Left hindlimb (tissue), 1 donor: ENCODE measurements around the gene DDAH1.

ENCODE experiments used
- DNase-seq: peaks from one replicate; pipeline ENCODE4 v3.0.0-alpha.2; 2018

The DDAH1 gene

GRCh38 chr1:85437139-85437538 is 27.8 kb downstream of the DDAH1 start:
- no peak for DNase-seq

GRCh38 chr1:85433096-85433495 is 31.9 kb downstream of the DDAH1 start:
- no peak for DNase-seq

DNA sequence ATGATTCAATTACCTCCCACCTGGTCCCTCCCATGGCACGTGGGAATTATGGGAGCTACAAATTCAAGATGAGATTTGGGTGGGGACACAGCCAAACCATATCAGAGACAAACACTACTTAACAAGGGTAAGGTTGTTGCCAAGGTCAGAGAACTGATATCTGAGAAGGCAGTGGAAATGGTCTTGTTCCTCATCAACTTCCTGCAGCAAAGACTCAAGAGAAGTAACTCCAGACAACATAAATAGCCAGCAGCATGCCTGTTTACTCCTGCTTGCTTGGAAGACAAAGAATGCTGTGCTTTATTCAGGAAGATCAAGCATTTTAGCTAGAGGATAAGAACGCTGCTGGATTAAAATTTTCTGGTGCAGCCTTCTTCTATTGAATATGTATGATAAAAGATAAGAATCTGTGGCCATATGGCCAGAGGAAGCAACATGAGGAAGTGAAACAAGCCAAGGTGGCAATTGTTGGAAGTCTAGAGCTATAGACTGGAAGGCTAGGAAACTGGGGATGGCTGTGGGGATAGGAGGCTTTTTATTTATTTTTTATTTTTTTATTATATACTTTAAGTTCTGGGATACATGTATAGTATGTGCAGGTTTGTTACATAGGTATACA is 36.4 kb downstream of the DDAH1 start:
- no peak for DNase-seq

- no peak for DNase-seq
Observed at GRCh38 chr1:85427849-85428248, 37.1 kb downstream of the DDAH1 start.

DNA sequence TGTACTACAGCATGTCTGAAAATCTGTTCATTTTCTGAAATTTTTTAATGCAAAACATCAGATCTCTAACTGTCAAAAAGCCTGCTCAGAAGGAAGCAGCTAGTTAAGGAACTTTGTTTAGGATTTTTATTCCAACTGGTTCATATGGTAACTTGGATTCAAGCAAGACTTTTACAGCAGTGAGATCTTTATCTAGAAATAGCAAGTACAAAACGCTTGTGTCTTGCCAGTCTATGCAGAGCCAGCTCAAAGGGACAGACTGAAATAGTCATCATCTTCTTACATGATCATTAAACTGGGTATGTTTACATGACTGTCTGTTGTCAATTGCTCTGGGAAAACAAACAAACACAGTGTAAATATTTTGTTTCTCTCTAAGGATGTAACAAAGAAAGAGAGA is 37.6 kb downstream of the DDAH1 start:
- no peak for DNase-seq

DNA sequence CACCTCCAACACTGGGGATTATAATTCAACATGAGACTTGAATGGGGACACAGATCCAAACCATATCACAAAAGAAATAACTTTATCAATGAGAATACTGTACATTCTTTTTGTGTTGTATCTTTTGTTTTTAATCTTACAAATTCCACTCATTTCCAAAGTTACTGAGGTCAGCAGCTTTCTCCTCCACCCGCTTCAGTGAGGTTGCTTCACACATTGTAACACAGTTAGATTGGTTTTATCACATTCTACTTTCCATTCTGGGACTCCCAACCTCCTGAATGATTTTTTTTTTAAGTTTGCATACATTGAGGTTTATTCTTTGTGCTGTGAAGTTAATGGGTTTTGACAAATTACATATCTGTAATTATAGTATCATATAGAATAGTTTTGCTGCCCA is 43.8 kb downstream of the DDAH1 start:
- no peak for DNase-seq

- no peak for DNase-seq
Observed at GRCh38 chr1:85420199-85420598, 44.8 kb downstream of the DDAH1 start.

DNA sequence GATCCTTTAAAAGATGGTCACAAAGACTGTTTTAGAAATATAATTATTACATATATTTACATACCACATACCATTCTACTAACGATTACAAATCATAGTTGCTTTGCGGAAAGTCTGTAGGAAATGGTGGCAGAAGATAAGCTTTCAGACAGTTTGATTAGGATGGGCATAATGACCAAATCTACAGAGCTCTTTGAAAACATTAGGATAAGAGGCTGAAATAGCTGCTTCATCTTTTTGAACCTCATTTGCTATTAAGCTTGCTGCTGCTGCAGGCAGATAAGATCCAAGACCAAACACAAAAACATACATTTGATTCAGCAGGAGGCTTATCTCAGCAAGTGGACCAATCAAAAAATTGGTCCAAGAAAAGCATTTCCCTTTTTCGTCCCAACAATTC is 47.1 kb downstream of the DDAH1 start:
- no peak for DNase-seq

DNA sequence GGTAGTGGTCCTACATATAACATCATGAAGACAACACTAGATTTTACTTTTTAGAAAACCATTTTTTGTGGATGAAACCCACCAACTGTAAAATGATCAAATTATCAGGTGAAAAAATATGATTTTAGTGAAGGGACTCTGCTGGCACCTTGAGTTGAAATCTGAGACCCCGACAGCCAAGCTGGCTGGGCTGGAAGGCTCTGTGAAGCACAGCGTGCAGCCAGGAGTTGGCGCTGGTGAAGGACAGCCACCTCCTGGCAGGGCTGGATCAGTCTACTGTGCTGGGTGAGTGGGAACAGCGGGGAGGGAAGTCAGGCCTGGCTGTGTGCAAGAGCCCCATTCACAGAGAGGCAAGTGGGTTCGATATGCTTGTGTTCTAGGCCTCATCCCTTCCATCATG is 47.9 kb downstream of the DDAH1 start:
- peak; percentile 43 for DNase-seq

GRCh38 chr1:85413169-85413568 is 51.8 kb downstream of the DDAH1 start:
- no peak for DNase-seq

DNA sequence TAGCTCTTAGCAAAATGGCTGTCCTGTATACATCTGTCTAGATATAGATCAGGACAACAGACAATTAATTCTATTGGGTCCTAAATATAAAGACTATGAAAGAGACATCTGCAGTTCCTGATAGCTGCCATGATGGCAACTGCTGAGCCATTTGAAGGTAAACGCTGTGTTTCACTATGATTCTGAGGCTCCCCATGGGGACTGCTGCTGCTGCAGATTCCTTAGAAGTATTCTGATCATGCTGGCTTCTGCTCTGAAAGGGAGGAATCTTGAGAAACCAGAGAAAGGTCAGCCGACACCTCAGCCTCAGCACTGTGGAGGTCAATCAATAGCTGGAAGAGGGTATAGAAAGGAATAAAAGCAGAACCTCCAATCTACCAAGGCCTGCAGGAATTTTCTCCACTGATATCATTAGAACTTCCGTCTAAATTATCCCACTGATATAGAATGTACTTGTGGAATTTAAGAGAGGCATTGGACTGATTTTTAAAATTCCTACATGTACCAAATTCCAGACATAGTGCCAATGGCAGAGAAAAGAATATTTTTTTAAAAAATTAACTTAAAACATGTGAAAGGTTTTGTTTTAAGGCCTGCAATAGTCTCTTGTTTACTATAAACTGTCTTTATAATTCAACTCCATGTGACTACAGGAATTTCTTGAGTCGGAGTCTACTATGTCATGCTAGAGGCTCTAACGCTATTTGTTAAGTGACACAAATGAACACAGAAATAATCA is 53.2 kb downstream of the DDAH1 start:
- no peak for DNase-seq

DNA sequence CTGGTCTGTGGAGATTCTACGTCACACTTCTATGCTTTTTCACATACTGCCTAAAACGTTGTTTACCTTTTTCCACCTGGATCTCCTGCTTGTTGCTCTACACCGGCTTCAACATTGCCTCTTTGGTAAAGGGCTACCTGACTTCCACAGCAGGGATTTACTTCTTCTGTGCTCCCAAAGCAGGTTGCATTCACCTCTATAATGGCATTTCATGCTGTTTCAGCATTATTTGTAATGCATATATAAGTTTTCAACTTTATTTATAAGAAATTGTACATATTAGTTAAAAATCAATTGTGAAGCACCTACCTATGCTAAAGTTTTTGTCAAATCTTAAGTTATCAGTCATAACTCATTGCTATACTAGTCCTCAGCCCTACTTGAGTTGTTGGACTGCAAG is 55.4 kb downstream of the DDAH1 start:
- no peak for DNase-seq

DNA sequence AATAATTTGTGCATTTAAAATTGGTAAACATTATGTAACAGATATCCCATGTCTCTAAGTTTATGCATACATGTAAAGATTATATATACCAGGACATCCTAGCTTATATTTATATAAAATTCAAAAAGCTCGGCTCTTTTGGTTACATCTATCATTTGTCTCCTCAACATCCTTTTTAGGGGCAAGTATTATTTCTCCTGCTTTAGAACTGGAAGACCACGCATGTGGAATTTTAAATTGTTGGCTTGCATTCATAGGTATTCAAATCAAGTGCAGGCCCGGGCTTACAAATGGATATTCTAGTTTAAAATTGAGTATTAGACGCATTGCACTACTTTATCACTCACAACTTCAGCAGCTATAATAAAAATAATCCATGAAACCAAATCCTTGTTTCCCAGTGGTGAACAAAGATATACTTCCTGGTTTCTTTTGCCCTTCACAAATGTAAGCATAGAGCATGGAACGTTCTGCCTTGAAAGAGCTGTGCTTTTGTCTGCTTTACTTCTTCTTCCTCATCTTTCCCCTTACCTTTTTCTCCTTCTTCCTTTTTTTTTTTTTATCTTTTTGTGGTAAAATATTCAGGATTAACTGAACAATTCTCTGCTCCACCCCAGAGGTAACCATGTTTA is 57.1 kb downstream of the DDAH1 start:
- no peak for DNase-seq

DNA sequence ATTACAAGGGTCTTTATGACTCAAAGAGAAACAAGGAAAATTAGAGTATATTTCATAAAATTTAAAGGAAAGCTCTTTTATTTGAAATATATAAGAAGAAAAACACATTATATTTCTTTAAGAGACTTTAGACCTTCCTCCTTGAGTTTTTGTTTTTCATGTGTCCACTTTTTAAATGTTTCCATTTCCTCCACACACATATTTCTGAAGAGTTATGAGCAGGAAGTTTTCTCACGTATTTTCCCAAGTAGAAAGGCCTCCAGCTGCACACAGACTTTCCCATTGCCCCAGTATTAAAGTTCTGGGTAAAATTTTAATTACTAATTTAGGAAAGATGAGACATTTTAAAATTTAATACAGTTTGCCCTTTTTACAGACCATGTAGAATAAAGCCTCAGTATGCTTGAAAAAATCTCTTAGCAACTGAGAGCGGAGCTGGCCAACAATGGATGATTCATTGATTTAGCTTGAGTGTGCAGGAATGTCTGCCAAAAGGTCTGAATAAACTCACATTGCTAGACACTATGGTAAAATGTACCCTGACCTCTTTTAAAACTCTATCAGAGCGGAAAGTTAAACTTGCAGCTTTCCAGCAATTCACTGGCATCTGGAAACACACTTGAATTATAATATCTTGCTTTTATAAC is 57.9 kb downstream of the DDAH1 start:
- peak; percentile 77 for DNase-seq

- no peak for DNase-seq
Observed at GRCh38 chr1:85406081-85406480, 58.9 kb downstream of the DDAH1 start.

GRCh38 chr1:85404408-85404807 is 60.6 kb downstream of the DDAH1 start:
- no peak for DNase-seq

- DNase-seq: no peak
Observed at GRCh38 chr1:85398391-85399064, 66.4 kb downstream of the DDAH1 start.

GRCh38 chr1:85397490-85398032 is 67.4 kb downstream of the DDAH1 start:
- DNase-seq: no peak

GRCh38 chr1:85396194-85396593 is 68.8 kb downstream of the DDAH1 start:
- DNase-seq: no peak

GRCh38 chr1:85394130-85394529 is 70.8 kb downstream of the DDAH1 start:
- DNase-seq: no peak

DNA sequence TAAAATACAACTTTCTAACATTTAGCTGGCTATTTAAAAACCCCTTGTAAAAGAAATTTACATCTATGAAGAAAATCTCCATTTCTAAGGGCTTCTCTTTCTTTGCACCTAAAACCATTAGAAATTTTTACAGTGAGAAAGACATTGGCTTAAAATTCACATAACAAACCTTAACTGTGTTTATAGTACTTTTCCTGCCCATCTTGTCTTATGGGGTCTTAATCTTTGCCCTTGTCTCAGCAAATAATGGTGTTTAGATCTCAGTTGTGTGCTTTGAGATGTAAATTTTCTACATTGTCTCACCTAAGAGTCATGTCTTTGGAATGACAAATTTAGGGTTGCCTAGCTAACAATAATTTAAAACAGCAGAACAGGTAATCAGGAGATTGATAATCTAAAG is 71.5 kb downstream of the DDAH1 start:
- DNase-seq: no peak

DNA sequence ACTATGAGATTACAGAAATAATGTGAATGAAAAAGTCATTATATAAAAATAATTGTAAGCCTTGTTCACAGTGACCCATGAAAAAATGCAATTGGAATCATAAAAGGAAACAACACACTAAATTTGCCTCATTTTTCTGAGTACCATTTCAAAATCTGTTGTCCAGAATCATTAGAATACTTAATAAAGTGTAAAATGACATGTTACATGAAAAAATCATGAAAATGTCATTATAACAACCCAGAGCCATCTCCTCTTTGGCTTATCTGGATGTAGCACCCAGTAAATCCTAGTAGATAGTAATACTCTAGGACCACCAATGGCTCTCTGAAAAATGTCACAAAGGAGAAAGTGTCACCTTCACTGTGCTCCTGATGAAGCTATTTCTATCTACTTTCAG is 76.5 kb downstream of the DDAH1 start:
- no peak for DNase-seq

- no peak for DNase-seq
Observed at GRCh38 chr1:85387781-85388180, 77.2 kb downstream of the DDAH1 start.
